ENCODE measurements around the gene UTF1. TPM values are rescaled to one million over a fixed set of nuclear protein-coding genes. Genes with fewer than 3 reads are reported as not detected.

The UTF1 gene
- total RNA-seq, 2 donors from 2014 or later: 9.2 TPM; not detected in 1

DNA sequence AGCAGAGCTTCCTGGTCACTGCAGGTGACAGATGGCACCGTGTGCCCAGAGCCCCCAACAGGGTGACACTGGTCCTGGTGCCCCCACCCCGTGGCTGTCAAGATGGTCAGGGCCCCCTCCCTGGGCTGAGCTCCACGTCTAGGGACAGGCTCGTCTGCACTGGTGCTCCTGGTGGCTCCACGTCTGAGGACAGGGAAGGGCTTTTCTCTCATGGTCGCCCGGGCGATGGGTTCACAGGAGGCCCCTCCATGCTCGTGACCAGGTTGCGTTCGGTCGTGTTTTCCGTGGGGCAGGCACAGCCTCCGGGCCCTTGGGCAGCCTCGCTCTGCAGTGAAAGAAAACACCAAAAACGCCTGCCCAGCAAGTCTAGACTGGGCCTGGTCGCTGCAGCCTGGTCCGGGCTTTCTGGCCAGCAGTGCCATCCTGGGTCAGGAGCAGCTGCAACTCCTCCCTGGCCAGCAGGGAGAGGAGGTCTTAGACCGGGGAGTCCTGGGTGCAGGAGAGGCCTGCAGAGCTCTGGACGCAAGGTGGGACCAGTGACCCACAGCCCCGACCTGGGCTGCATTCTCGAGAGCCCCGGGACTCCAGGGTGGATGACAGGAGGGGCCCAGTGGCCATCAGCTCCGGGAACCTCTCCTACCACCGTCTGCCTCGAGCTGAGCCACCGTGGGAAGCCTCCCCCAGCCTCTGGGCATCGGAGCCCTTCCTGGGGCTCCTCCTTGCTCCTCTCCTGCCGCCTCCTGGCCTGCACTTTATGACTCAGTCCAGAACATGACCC, 27.9 kb upstream of the UTF1 start:
- peaks cover under 1% of the 10 kb centered on the region for H3K27me3 ChIP-seq (replicated peaks; ENCODE audit: insufficient read depth)
- WGBS: 63% methylated on average over 12 of the region's 29 CpGs
- no peak overlapping the region for H3K4me3 ChIP-seq
- TF ChIP-seq CTCF (IDR thresholded peaks at IDR 0.05) (no peak), POLR2AphosphoS5 (IDR thresholded peaks at IDR 0.05) (no peak), POLR2A (IDR thresholded peaks at IDR 0.05) (no peak)
- H3K27ac ChIP-seq: no peak overlapping the region
- no peaks in the 10 kb centered on the region for H3K9me3 ChIP-seq
- no peaks in the 10 kb centered on the region for H3K36me3 ChIP-seq
- intact Hi-C loops (cut with DNase I): no loop called here
- DNase-seq (ENCODE audit: low spot score): no peak
- H3K4me1 ChIP-seq (replicated peaks): no peaks in the 10 kb centered on the region

DNA sequence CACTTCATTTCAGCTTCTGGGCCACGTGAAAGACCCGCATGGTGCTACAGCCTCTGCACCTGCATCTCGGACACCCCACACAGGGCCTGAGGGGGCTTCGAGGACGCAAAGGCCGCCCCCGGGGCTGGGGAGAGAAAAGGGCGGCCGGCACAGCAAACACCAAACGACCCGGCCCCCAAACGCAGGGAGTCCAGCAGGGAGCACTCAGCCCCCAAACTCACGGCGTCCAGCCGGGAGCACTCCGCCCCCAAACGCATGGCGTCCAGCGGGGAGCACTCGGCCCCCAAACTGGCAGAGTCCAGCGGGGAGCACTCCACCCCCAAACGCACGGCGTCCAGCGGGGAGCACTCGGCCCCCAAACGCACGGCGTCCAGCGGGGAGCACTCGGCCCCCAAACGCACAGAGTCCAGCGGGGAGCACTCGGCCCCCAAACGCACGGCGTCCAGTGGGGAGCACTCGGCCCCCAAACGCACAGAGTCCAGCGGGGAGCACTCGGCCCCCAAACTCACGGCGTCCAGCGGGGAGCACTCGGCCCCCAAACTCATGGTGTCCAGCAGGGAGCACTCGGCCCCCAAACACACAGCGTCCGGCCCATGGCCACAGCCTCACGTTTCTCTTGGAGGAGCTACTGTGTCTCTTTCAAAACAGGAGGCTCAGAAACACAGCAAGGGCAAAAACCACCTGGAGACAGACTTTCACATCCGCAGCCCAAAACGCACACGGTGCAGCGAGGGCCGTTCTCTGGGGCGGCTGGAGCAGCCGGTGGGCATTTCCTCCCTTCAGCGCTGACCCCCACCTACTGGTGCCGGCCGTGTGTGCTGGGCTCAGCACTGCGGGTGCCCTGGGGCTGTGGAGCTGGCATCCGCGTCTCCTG, 27.0 kb upstream of the UTF1 start:
- TF ChIP-seq POLR2A (IDR thresholded peaks at IDR 0.05) (no peak), POLR2AphosphoS5 (IDR thresholded peaks at IDR 0.05) (no peak), CTCF (IDR thresholded peaks at IDR 0.05) (no peak)
- H3K27me3 ChIP-seq (replicated peaks; ENCODE audit: insufficient read depth): no peaks in the 10 kb centered on the region
- DNase-seq (ENCODE audit: low spot score): no peak
- 81% methylated on average over 36 of the region's 62 CpGs for WGBS
- intact Hi-C loops (cut with DNase I): no loop called here
- H3K4me3 ChIP-seq: no peak overlapping the region
- no peaks in the 10 kb centered on the region for H3K9me3 ChIP-seq
- no peak overlapping the region for H3K27ac ChIP-seq
- no peaks in the 10 kb centered on the region for H3K36me3 ChIP-seq
- H3K4me1 ChIP-seq (replicated peaks): no peaks in the 10 kb centered on the region

- DNase-seq (ENCODE audit: low spot score): no peak
- intact Hi-C loops (cut with DNase I): no loop called here
- TF ChIP-seq CTCF (IDR thresholded peaks at IDR 0.05) (no peak), POLR2A (IDR thresholded peaks at IDR 0.05) (no peak), POLR2AphosphoS5 (IDR thresholded peaks at IDR 0.05) (no peak)
- Histone ChIP-seq H3K4me1 (replicated peaks) (no peaks in the 10 kb centered on the region), H3K27me3 (replicated peaks; ENCODE audit: insufficient read depth) (no peaks in the 10 kb centered on the region), H3K27ac (no peak overlapping the region), H3K36me3 (no peaks in the 10 kb centered on the region), H3K9me3 (no peaks in the 10 kb centered on the region), H3K4me3 (no peak overlapping the region)
- WGBS: 82% methylated on average over 31 of the region's 31 CpGs
These were observed 26.3 kb upstream of the UTF1 start for GRCh38 chr10:133203652-133204195.

- Histone ChIP-seq H3K27me3 (replicated peaks; ENCODE audit: insufficient read depth) (no peaks in the 10 kb centered on the region), H3K4me1 (replicated peaks) (no peaks in the 10 kb centered on the region), H3K4me3 (no peak overlapping the region), H3K36me3 (no peaks in the 10 kb centered on the region), H3K27ac (no peak overlapping the region), H3K9me3 (no peaks in the 10 kb centered on the region)
- DNase-seq (ENCODE audit: low spot score): no peak
- intact Hi-C loops (cut with DNase I): no loop called here
- TF ChIP-seq POLR2AphosphoS5 (IDR thresholded peaks at IDR 0.05) (no peak), CTCF (IDR thresholded peaks at IDR 0.05) (no peak), POLR2A (IDR thresholded peaks at IDR 0.05) (no peak)
- 93% methylated on average over 37 of the region's 38 CpGs for WGBS
These were observed 25.6 kb upstream of the UTF1 start for GRCh38 chr10:133204226-133205015.

Measured in prostate gland (tissue), 2 donors.